GM10266 (cell line): ENCODE results near the gene NOL9.

Source experiments
- DNase-seq: peaks from one replicate; pipeline ENCODE4 v3.0.0; 2012; ENCODE audit errors: extremely low spot score
- CTCF ChIP-seq: IDR thresholded peaks from 2 replicates; pipeline ENCODE4 v1.5.1; 2012; ENCODE audit warnings: mild to moderate bottlenecking, low read depth; ENCODE audit not compliant: control insufficient read depth, insufficient read depth; ENCODE audit errors: missing control alignments

NOL9 gene

DNA sequence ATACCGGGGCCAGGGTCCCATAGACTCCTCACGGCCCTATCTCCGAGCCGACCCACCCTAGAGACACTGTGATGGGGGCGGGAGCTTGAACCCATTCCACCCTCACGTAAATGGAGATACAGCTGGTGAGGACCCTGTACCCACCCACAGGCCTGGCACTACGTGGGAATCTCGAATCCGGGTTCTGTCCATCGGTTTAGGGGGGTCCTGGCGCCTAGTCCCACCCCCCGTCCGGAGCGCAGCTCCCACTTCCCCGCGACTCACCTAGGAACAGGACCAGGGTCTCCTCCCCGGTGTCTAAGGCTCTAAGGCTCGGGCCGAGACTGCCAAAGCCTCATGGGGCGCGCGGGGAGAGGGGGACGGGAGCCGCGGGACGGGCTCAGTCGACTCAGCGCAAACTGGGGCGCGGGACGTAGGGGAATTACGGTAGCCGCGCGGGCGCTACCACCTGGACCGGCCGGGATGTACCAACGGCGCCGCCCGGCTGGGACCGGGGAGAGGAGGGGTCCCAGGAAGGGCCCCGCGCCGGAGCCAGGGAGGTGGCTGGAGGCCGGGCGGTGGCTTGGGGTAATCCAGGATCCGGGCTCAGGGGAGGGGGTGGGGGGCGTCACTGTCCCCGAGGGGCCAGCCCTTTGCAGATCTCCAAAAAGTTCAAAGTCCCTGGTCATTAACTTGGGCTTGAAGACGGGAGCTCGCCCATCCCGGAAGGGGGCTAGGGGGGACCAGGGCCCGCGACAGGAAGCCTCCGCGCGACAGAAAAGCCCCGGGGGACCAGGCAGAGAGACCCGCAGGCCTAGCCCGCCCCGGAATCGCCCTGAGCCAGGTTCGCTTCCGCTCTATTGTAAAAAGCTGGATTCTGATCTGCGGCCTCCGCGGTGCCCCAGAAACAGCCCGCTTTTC is 63.9 kb downstream of the NOL9 start:
- TF ChIP-seq CTCF = no peak
- peak; percentile 79 for DNase-seq

DNA sequence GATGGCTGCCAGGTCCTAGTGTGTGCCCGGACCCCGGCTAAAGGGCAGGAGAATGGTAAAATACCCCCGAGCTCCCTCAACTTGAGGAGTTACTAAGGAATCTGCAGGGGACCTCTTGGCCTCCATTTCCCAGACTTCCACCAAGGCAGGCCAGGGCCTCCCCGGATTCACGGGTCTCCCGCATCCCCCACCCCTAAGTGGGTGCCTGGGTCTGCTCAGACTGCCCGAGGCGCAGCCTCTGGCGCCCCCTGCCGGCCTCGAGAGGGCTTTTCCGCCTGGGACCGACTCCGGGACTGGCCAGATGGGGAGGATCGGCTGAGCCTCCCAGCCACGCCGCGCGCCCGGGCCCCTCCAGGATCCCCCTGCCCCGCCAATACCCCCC is 64.5 kb downstream of the NOL9 start:
- peak; percentile 94 for TF ChIP-seq CTCF

DNA sequence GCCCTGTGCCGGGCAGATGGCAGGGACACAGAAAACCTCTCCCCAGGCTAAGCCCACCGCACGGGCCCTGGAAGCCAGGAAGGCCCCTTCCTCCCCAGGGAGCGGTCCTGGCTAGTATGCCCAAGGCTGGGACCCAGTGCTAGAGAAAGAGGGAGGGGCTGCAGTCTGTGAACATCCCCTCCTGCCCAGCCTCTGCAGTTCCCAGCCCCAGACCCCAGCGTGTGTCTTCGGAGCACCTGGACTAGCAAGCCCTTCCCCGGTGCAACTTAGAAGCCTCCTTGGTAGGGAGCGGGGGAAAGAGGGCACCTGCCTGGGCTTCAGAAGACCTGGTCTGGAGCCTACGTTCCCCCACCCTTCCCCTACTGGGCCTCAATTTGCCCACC is 64.9 kb downstream of the NOL9 start:
- TF ChIP-seq CTCF = no peak
- DNase-seq = no peak

More for the DNA sequence above, 64.5 kb downstream of the NOL9 start:
- DNase-seq = peak; percentile 96

DNA sequence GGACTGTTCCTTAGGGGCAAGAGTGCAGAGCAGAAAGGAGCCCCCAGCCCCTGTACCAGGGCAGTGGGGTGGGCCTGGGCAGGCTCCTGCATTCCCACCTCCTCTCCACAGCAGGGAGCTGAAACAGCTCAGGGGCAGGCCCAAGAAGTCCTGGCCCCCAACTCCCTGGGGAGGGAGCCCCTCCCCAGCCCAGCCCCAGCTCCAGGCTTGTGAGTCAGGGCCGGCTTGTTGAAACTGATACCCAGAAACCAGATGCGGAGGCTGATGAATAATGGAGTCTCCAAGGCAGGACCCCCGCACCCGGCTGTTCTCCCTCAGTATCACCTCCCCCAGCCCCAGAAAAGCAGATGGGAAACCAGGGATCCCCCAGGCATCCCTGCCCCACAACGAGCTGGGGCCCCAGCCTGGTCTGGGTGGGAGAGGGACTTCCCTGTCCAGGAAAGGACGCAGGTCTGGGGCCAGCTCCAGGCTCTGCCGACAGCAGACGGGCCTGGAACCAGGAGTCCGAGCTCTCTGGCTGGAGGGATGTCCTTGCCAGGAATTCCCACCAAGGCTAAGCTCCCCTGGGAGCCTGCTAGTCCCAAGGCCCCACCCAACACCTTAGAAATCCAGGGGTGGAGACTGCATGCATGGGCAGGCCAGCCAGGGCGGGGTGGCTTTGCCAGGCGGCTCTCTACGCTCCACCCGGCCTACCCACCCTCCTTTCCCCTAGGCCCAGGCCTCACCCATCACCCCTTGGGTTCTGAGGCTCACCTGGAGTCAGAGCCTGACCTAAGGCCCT is 65.5 kb downstream of the NOL9 start:
- no peak for DNase-seq
- no peak for TF ChIP-seq CTCF

DNA sequence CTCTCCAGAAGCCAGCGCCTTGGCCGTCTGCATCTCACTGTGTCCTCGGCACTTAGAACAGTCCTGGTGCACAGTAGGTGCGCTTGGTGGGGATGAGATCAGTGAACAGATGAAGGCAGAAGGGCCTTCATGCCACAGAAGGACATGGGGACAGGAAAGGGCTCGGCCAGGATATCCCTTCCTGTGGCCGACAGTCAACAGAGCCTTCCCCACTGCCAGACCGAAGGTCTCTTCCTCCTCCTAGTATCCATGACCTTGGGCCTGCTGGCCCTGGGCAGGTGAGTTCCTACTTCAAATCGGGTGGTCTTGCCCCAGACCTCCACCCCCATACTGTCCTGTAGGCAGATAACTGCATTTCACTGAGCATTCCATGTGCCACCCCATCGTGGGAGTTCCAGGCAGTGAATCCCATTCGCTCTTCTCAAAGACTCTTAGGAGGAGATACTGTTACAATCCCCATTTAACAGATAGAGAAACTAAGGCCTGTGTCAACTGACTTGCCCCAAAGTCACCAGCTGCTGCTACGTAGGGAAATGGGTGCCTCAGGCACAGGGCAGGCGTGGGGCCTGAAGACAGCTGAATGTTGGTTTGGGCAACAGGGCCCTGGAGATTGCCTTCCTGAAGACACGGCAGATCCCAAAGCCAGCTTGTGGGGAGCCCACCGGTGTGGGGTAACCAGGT is 66.4 kb downstream of the NOL9 start:
- no peak for DNase-seq
- TF ChIP-seq CTCF = no peak

DNA sequence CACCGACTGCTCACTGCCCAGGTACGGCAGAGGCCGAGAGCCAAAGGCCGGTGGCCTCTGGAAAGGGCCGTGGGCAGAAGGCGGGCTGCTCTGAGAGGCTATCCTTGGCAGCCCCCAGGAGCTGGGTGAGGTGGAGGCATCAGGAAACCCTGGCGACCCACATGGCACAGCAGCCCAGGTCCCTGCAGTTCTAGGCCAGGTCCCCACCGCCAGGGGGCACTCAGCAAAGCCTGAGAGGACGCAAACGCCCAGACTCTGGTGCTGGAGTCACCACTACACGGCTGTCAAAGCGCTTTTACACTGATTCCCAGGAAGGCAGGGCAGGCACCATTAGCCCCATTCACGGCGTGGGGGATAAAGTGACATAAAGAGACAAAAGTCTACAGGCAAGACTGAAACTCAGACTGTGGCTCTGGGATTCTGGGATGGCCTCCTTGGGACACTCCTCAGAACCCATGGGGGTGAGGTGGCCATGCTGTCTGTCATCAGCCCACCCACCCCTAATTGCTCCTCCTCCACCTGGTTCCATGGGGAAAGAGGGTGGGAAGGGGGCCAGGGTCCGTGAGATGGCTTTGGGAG is 67.8 kb downstream of the NOL9 start:
- peak; percentile 92 for DNase-seq
- TF ChIP-seq CTCF = peak; percentile 91
